HG03439 (cell line): ENCODE measurements around the gene AMIGO3.
"Not testable (repeated sequence)": the region's sequence is repeated elsewhere in the genome, so short reads cannot be mapped to it uniquely, and the experiment has no call there.

Source experiments
- ATAC-seq: cut with Tn5 transposase; IDR thresholded peaks from one replicate; pipeline ENCODE4 v1.9.1; 2021; ENCODE audit warnings: mild to moderate bottlenecking, moderate library complexity; ENCODE audit not compliant: unreplicated experiment

AMIGO3 gene

DNA sequence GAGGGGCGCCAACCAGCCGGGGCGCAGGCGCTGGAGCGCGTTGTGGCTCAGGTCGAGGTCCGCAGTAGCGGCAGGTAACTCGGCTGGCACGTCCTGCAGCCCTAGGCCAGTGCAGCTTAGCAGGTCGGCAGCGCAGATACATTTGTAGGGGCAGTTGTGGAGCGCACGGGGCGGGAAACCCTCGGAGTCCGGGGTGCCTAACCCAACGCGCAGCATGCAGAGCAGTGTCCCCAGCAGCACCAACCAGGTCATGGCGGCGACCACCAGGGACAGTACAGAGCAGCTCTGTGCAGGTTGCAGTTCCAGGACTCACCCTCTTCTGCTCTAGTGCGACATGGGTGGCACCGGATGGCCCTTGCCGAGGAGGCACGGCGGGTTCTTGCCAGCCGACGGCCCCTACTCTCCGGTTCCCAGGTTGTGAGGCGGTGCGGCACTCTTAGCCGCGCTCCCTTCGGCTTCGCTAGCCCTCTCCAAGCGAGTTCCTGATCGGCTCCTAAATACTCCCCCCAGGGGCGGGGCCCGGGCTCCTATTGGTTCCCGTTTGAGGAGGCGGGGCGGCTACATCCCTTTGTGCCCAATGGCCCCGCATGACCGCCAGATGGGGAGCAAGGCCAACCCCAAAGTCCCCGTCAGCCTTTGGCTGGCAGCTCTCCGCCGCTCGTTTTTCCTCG, at the start of gene AMIGO3:
AMIGO3 (minus strand) TSS at position 471 of the 671 bp plus-strand sequence; CDS start at position 252, 219 bp downstream.
- peak; percentile 35 for ATAC-seq

DNA sequence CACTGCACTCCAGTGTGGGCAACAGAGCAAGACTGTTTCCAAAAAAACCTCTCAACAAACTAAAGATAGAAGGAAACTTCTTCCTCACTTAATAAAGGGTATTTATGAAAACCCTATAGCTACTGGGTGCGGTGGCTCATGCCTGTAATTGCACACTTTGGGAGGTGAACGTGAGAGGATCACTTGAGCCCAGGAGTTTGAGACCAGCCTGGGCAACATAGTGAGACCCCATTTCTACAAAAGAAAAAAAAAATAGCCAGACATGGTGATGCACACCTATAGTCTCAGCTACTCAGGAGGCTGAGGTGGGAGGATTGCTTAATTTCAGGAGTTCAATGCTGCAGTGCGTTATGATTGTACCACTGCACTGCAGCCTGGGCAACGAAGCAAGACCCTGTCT, 44.5 kb upstream of the AMIGO3 start:
- ATAC-seq = no peak

DNA sequence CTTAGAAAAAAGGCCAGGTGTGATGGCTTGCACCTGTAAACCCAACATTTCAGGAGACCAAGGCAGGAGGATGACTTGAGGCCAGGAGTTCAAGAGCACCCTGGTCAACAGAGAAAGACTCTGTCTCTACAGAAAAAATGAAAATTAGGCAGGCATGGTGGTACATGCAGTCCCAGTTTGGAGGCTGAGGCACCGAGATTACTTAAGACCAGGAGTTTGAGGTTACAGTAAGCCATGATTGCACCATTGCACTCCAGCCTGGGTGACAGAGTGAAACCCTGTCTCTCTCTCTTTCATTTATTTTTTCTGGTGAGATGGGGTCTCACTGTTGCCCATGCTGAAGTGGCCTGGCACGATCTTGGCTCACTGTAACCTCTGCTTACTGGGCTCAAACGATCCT, 42.2 kb upstream of the AMIGO3 start:
- no peak for ATAC-seq

DNA sequence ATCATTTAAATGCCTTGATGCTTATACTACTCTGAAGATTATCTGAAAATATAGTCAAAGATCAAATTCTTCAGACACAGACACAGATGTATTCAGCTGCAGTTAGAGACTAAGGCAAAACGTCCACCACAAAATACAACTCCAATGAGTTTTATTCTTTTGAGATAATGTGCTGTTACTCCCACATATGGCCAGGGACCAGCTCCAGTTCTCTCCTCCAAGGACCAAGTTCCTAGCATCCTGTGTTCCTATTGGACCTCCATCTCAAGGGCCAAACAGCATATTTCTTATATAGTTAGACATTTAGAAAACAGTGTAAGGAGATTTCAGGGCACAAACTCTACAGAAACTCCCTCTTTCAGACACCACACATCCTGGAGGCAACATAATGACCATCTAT, 39.7 kb upstream of the AMIGO3 start:
- ATAC-seq = no peak

- no peak for ATAC-seq
Measured at GRCh38 chr3:49757197-49757596, 37.7 kb upstream of the AMIGO3 start.

- ATAC-seq = no peak
Measured at GRCh38 chr3:49756036-49756435, 36.6 kb upstream of the AMIGO3 start.

DNA sequence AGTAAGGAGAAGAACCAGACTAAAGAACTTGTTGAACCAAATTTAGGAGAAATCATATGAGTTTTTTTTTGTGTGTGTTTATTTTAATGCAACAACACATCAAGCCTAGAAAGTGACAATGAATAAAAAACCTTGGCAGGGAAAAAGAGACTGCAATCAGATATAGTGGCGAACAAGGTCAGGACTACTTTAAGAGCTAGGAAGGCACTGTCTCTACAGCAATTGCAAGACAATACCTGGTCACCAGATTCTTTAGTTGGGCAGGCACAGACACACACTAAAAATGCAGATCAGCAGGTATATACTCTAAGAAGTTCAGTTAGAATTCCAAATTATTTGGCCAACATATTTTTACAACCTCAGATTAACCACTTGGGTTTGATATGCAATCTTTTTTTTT, 35.1 kb upstream of the AMIGO3 start:
- ATAC-seq = no peak

DNA sequence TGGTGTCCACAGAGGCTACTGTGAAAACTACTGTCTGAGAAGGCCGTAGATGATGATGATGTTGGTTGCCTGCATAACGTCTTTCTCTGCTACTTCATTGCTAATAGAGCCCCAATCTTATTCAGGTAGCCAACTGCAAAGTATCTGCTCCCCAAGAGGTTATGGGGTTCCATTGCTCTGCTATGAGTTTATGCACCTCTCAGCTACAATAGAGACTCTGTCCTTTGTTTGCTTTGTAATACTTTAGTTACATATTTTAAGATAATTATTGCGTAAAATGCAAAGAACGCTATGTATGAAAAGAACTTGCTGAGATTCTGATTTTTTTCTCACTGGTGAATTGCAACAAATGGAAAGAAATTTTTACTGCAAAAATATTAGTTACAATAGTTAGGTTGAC, 32.0 kb upstream of the AMIGO3 start:
- no peak for ATAC-seq

- no peak for ATAC-seq
Measured at GRCh38 chr3:49750056-49750455, 30.6 kb upstream of the AMIGO3 start.

DNA sequence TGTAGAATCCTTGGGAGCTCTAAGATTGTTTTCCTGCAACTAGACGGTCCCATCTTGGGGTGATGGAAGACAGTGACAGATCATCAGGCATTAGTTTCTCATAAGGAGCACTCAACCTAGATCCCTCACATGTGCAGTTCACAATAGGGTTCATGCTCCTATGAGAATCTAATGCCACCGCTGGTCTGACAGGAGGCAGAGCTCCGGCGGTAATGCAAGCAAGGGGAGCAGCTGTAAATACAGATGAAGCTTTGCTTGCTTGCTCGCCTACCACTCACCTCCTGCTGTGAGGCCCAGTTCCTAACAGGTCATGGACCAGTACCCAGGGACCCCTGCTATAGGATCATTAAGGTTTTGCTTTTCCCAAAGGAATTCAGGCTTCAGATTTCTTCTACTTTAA, 29.4 kb upstream of the AMIGO3 start:
- ATAC-seq = not testable (repeated sequence)

DNA sequence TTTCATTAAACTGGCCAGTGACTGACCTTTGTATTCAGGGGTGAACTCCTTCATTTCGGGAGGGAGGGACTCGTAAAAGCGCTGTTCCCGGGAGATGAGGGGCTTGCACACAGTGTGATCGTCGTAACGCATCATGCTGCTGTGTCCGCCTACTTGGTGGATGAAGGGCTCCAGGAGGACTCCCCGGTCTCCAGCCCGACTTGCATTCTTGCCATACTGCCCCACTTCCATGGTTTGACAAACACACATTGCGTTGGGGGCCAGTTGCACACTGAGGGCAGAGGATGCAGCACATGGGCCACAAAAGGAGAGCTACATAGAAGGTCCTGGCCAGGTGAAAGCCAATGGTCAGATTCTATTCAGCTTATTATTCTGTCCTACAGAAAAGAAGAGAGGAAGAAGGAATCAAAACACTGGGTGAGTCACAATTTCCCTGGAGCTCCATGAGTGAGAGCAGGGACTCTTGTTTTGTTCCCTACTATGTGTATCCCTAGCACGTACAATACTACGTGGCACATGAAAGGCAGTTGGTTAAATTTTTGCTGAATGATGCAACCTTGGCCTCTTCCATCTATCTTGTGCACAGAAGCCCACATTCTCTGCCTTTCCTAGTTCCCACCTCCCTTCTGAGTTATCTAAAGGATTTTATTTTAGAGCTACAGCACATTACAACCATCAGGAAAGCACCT, 28.5 kb upstream of the AMIGO3 start:
- ATAC-seq = no peak

- no peak for ATAC-seq
Measured at GRCh38 chr3:49745986-49746385, 26.5 kb upstream of the AMIGO3 start.

- ATAC-seq = no peak
Measured at GRCh38 chr3:49740427-49740826, 20.9 kb upstream of the AMIGO3 start.

DNA sequence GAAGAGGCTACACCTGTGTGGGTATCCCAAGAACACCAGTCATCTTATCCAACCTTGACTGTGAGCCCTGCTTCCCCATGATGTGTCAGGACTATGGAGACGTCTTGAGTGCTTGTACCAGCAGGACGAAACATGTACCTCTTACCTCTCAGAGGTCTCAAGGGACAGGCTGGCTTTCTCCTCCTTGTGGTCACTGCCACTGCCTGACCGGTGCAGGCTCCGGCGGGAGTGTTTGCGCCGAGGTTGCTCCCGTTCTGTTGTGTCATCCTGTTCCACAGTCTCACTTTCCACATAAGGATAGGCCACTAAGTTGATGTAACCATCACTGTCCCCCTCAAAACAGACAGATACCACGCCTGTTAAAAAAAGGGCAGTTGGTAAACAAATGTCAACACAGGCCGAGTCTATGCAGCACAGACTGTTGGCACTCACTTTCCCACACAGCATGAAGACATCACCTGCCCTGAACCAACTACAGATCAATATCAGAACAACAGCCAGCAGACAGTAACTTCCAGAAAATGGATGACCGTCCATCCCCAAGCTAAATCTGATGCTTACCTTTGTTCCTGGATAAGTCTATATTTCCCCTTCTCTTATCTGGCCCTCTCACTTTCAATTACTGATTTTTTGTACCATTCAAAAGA, 18.7 kb upstream of the AMIGO3 start:
- no peak for ATAC-seq

GRCh38 chr3:49734752-49735151, 15.3 kb upstream of the AMIGO3 start:
- no peak for ATAC-seq

DNA sequence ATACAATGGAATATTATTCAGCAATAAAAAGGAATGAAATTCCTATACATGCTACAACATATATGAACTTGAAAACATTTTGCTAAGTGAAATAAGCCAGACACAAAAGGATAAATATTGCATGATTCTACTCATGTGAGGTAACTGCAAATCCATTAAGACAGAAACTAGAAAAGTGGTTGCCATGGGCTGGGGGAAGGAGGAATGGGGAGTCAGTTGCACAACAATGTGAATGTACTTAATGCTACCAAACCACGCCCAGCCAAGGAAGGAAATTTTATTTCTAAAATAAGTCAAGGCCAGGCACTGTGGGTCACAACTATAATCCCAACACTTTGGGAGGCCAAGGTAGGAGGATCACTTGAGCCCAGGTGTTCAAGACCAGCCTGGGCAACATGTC, 14.1 kb upstream of the AMIGO3 start:
- ATAC-seq = no peak

- no peak for ATAC-seq
Measured at GRCh38 chr3:49732597-49732996, 13.1 kb upstream of the AMIGO3 start.

- ATAC-seq = no peak
Measured at GRCh38 chr3:49729966-49730609, 10.6 kb upstream of the AMIGO3 start.

GRCh38 chr3:49727924-49728361, 8.5 kb upstream of the AMIGO3 start:
- no peak for ATAC-seq

GRCh38 chr3:49727154-49727923, 7.9 kb upstream of the AMIGO3 start:
- no peak for ATAC-seq
